T47D (cell line): Measurements from ENCODE around the gene KRTAP10-12.

Experiments used
- DNase-seq, 2 experiments: peaks; one replicate each; pipeline versions ENCODE4 v3.0.0 to v3.0.0-alpha.2; 2011 to 2012; ENCODE audit warnings: low read depth in 1 of 2, low spot score in 1 of 2
- JUND ChIP-seq: IDR thresholded peaks from 2 replicates; pipeline ENCODE4 v1.6.1; 2012; ENCODE audit warnings: low read depth
- in situ Hi-C: cut with HindIII; loops from 2 replicates; pipeline ENCODE4 v1.10.0; 2016; ENCODE audit warnings: low sequenced_read_pairs, low pct_unique_long_range_greater_than_20kb

Gene KRTAP10-12

DNA sequence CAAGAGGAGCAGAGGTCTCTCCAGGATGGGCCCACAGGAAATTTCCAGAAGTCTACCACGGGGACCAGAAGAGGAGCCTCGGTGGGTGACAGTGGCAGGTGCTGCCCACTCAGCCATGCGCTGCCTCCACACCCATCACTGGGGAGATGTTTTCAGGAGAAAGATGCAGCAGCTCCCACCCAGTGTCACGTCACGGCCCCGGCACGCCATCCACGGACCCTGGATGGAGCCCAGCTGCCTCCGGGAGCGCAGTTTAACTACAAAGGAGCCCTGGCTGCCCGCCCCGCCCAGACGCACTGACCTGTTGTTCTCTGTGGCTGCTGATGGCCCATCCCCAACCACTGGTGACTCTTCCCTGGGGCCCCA is 7.6 kb downstream of the KRTAP10-12 start:
- in situ Hi-C loops: no loop called here
- no peak for DNase-seq
- TF ChIP-seq JUND: no peak

DNA sequence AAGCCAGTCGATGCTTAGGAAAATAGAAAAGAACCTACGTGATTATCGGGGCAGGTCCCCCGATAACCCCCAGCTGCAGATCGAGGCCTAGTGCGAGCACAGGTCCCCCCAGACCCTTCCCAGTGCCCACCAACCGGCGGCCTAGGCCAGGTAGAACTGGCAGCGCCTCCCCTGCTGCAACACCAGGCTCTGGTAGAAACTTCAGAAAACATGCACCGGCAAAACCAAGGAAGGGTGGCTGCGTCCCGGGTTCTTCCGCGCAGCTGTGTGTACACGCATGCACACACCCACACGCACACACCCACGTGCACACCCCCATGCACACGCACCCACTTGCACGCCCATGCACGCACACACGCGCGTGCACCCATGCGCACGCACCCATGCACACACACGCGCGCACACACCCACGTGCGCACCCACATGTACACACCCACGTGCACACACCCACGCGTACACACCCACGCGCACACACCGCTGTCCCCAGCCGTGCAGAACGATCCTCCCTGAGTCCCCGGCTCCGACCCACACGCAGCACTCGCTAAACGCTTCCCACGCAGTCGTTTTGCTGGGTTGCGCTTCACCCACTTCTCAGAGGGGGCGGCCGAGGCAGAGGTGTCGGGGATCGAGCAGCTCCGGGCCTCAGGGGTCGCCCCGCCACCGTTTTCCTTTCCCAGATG is 9.2 kb downstream of the KRTAP10-12 start:
- DNase-seq: no peak
- in situ Hi-C loops: no loop called here
- no peak for TF ChIP-seq JUND

DNA sequence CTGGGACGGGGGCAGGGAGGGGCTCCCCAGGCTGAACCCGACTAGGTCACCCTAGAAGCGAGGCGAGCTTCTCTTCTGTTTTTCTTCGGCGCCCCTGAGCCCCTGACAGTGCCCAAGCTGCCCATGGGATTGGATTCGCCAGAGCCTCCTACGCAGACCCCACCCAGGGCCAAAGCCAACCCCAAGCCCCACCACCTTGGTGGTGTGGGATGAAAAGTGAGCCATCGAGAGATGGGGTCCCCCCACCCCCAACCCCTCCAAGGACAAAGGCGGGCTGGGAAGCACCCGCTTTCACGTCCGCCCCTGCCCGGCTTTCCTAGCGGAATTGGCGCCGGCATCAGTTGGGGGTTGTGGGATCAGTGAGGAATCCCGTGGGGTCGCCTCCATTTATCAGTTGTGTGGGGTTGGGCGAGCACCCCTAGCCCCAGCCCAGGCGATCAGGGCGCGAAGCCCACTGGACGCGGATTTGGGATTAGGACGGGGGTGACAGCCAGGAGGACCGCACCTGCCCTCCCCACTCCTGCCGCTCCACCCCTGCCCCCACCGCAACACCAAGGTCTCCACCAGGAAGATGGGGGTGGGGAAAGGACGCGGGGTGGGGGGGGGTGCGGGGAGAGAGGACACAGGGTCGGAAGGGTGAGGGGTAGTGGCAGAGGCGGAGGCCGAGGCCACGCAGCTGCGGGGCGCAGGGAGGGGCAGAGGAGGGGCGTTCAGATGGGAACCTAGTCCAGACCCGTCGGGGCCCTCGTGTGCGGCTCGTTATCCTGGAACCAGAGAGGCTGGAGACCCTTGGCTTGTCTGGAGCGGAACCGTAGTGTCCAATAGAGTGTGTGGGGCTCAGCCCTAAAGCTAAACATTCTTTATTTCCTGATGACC is 10.0 kb downstream of the KRTAP10-12 start:
- in situ Hi-C loops: no loop called here
- TF ChIP-seq JUND: no peak
- no peak for DNase-seq

DNA sequence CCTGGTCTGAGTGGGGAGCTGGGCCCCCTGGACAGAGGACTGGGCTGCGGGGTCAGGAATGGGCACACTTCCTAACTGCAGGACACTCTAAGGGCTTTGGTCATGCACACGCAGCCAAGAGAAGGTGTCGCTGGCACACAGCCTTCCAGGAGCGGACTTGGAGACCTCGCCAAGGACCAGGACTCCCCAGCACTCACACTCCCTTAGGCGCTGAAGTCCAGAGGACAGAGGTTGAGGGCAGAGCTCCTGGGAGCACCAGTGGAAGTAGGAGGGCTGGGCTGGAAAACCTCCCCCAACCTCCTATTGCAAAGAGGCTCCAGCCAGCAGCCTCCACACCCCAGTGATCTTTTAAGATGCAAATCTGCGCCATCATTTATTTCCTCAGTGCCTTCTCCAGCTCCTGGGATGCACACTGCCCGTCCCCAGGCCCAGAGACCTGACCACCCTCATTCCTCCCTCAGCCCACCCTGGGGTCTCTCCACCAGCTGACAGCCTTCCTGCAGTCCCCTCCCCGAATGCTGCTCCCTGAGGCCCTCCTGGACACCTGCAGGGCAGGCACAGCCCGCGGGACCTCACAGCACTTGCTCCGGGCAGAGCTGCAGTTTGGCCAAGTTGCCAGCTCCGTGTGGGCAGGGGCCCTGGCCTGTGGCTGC is 11.4 kb downstream of the KRTAP10-12 start:
- in situ Hi-C loops: no loop called here
- peak in 1 of 2 experiments; percentile 10 for DNase-seq
- no peak for TF ChIP-seq JUND

DNA sequence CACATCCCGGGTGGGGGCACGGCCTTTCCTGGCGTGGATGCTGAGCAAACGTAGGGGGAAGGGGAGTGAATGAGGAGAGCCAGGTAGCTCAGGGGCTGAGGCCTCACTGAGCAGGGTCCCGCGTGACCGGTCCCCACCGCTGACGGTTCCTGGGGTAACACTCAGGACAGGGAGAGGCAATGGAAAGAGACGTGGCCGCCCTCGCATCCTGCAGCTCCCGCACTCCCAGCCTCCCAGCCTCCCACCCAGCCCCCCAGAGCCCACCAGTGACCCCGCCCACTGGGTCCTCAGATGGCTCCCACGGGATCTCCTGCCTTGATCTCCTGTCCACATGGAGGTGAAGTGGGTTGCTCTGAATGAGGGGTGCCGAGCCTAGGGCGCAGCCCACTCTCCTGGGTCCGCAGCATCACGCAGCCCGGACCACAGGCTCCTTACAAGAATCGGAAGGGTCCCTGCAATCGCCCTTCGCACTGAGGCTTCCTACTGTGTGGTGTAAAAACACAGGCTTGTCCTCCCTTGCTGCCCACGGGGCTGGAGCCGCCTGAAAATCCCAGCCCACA is 12.0 kb downstream of the KRTAP10-12 start:
- in situ Hi-C loops: no loop called here
- no peak for TF ChIP-seq JUND
- DNase-seq: no peak

DNA sequence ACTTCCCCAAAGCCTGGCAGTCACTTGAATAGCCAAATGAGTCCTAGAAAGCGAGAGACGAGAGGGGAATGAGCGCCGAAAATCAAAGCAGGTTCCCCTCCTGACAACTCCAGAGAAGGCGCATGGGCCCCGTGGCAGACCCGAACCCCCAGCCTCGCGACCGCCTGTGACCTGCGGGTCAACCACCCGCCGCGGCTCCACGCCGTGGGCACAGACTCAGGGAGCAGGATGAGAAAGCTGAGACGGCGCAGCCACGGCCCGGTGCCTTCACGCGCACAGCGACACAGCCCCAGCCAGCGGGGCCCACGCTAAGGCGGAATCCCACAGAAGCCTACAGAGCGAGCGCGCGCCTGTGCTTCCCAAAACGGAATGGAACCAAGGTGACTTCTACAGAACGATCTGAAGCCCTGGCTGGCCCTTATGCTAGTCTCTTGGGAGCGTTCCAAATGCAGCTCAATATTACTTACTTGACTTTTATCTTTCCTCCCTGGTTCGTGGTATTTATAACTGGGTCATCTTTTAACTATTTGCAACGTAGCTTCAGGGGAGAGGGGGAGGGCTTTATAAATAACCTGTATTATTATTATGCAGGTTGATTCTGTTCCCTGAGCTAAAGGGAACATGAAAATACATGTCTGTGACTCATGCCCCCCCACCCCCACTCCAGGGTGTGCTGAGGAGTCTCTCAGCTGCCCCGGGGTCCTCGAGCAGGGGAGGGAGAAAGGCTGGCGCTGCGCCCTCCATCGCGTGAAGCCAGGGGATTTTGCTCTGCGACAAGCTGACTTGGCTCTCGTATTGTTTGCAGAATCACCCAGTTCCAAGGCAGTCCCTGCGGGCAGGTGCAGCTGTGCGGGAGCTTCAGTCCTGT is 12.7 kb downstream of the KRTAP10-12 start:
- no peak for TF ChIP-seq JUND
- in situ Hi-C loops: no loop called here
- peak in 1 of 2 experiments; percentile 22 for DNase-seq

DNA sequence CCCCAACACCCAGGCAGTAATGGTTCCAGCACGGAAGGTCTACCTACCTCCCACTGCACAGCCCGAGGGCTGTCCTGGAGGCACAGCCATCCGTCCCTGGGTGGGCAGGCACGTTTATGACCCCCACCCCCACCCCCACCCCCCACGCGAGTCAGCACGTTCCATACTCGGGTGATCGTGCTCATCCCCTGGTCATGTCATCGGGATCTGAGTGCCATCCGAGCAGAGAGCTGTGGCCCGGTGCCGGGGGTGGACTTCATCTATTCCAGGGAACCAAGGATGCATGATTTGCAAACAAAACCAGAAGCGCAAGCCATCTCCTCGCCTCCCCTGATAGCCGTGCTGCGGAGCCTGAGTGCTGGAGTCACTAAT is 13.3 kb downstream of the KRTAP10-12 start:
- in situ Hi-C loops: no loop called here
- no peak for DNase-seq
- no peak for TF ChIP-seq JUND

DNA sequence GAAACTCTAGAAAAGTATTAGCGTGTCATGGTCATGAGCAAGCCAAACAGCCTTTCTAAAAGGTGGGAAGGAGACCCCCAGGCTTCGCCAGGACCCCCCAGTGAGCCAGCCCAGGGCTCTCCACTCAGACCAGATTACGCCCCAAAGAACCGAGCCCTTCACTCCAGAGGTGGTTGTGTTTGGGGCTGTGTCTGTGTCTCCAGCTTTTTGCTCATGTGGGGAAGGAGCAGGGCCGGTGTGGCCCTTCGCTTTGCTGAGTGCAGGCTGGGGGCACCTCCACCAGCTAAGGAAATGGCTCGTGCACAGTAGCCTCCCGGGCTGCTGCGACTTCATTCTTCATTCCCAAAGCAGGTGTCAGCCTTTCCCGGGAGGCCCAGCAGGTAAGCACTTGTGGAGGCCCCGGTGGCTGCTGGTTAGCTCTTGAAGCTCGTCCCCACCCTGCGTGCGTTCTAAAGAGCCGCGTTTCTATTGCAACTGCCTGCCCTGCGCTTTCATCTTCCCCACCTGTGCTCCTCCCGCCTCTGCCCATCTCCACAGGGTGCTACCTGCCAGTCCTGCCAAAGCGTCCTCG is 13.9 kb downstream of the KRTAP10-12 start:
- peak in 1 of 2 experiments; percentile 21 for DNase-seq
- in situ Hi-C loops: no loop called here
- TF ChIP-seq JUND: no peak

DNA sequence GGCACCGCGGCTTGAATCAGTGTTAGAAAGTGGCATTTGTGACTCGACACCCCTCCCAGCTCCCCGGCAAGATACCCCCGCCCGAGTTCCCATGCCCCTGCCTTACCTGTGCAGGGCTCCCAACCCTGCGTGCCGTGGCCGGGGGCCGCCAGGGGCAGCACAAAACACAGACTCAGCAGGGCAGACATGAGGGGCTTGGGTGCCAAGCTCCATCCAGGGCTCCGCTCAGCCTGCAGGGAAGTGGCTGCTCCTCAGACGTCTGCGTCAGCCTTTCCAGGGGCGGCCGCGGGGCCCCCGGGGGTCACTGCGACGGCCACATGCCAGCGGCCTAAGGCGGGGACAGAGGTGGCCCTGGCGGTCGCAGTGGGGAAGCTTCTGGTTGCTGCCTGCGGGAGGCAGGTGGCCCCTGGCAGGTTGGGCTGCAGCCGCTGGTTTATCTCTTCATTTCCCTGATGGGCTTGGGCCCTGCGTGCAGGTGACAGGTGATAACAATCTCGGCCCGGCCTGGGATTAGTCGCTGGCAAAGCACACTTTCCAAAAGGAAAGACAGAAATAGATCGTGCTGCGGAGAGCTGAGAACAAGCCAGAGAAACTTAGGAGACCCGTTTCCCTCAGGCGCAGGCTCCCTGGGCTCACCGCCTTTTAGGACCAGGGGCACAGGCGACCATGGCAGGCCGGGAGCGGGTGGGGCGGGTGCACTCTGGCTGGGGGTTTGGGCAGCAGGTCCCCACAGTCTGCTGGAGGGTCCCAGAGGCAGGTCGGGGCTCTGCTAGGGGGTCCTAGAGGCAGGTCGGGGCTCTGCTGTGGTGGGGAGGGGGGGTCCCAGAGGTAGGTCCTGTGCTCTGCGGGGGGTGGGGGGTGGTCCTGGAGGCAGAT is 14.6 kb downstream of the KRTAP10-12 start, which contains the start of gene TSPEAR:
Gene TSPEAR, minus strand, starts transcription at position 246 of the 876 bp plus-strand sequence. Its CDS starts 58 bp downstream, at position 188.
- TF ChIP-seq JUND: no peak
- in situ Hi-C loops: no loop called here
- peak in 1 of 2 experiments; percentile 13 for DNase-seq

DNA sequence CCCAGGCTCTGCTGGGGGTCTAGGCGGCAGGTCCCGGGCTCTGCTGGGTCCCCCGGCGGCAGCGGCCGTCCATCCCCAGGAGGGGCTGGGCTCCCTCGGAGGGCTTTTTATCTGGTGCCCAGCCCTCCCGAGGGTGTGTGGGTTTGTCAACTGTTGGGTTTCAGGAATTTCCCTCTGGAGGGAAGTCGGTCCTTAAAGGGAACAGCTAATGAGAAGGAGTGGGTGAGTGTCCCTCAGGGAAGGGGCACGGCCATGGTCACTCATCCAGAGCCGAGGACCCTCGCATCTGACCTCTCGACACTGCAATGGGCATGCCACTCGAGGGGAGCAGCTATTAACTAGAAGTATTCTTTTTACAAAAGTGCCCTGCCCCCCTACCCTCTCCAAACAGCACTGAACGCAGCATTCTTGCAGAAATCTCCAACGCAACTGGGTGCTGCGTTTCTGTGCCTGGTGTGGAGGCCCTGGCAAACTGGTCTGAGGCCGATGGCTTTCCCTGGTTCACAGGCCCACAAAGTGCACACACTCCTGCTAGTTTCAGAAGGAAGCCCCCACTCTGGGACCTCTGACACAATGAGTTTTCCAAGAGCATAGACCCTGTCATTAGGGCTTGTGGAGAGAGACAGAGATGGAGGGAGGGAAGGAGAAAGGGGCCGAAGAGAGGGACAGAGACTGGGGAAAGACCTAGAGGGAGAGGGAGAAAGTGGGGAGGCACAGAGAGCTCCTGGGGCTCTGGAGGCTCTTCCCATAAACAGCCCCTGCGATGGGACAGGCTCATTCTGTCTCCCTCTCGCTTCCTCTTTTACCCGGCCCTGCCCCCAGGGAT is 15.4 kb downstream of the KRTAP10-12 start:
- in situ Hi-C loops: no loop called here
- TF ChIP-seq JUND: no peak
- no peak for DNase-seq
